ENCODE data around the gene DAB1. TPM values are rescaled to one million over a fixed set of nuclear protein-coding genes. Genes with fewer than 3 reads are reported as not detected.

DAB1 gene
- total RNA-seq, 1 donor from 2014 or later, result 14.0 TPM

DNA sequence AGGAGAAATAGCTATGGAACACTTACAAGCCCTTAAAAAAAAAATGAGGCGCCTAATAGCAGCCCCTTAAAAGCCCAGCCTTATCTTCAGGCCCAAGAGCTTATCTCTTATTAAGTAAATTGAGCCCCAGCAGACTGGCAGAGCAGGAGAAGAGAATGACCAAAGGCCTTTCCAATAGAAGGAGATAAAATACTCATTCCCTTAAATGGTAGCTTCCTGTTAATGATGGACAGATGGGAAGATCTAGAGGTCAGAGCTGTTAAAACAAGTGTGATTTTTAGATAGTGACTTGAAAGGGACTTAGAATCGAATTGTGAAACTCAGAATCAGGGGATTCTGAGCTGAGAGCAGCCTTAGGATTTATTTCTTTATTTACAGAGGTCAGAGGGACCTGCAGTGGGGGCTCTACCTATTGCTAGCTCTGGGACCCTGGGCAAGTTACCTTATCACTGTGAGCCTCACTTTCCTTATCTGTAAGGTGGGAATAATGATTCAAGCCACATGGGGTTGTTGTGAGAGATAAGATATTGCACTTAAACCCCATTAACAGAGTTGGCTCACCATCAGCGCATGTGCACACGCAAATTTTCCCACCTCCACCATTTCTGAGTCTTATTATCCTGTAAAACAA lies 356.8 kb downstream of the DAB1 start:
- Mint-ChIP-seq H3K27me3 (ENCODE audit: low read depth) (no peaks in the 10 kb centered on the region), H3K36me3 (ENCODE audit: low read depth) (no peaks in the 10 kb centered on the region), H3K4me3 (no peak overlapping the region), H3K4me1 (no peaks in the 10 kb centered on the region), H3K9me3 (no peaks in the 10 kb centered on the region), H3K27ac (ENCODE audit: unreplicated experiment) (no peak overlapping the region)
- DNase-seq (ENCODE audit: low read depth, low spot score), result no peak
- TF ChIP-seq, protein P1, sequence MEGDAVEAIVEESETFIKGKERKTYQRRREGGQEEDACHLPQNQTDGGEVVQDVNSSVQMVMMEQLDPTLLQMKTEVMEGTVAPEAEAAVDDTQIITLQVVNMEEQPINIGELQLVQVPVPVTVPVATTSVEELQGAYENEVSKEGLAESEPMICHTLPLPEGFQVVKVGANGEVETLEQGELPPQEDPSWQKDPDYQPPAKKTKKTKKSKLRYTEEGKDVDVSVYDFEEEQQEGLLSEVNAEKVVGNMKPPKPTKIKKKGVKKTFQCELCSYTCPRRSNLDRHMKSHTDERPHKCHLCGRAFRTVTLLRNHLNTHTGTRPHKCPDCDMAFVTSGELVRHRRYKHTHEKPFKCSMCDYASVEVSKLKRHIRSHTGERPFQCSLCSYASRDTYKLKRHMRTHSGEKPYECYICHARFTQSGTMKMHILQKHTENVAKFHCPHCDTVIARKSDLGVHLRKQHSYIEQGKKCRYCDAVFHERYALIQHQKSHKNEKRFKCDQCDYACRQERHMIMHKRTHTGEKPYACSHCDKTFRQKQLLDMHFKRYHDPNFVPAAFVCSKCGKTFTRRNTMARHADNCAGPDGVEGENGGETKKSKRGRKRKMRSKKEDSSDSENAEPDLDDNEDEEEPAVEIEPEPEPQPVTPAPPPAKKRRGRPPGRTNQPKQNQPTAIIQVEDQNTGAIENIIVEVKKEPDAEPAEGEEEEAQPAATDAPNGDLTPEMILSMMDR (conservative IDR thresholded peaks at IDR 0.05), result no peak

DNA sequence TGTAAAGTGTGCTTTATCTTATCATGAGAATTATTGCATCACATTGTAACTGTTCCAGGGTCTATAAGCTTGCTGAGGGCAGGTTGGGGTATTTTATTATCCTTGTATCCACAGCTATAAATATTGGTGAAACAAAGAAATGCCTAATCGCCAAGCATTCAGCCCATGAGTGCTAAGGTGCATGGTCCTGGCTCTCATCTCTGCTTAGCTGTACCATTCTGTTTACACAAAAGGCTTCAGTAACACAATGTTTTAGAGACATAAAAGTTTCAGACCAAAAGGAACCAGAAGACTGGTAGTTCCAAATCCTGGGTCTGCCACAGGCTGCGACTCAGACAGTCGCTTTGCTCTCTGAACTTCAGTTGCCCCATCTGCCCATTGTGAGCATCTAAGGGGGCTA lies 358.4 kb downstream of the DAB1 start:
- Mint-ChIP-seq H3K4me3 (no peak overlapping the region), H3K27me3 (ENCODE audit: low read depth) (no peaks in the 10 kb centered on the region), H3K4me1 (no peaks in the 10 kb centered on the region), H3K36me3 (ENCODE audit: low read depth) (no peaks in the 10 kb centered on the region), H3K27ac (ENCODE audit: unreplicated experiment) (no peak overlapping the region), H3K9me3 (no peaks in the 10 kb centered on the region)
- DNase-seq (ENCODE audit: low read depth, low spot score), result no peak
- TF ChIP-seq, protein P1 (conservative IDR thresholded peaks at IDR 0.05), result no peak

- no peak overlapping the region for H3K4me3 Mint-ChIP-seq
- no peak for DNase-seq (ENCODE audit: low read depth, low spot score)
Observed at GRCh38 chr1:57064379-57065140, 359.3 kb downstream of the DAB1 start.

GRCh38 chr1:57063406-57064125 lies 360.3 kb downstream of the DAB1 start:
- Mint-ChIP-seq H3K4me3 (no peak overlapping the region), H3K4me1 (no peaks in the 10 kb centered on the region), H3K27me3 (ENCODE audit: low read depth) (no peaks in the 10 kb centered on the region), H3K36me3 (ENCODE audit: low read depth) (peaks cover 2% of the 10 kb centered on the region), H3K27ac (ENCODE audit: unreplicated experiment) (no peak overlapping the region), H3K9me3 (no peaks in the 10 kb centered on the region)
- no peak for DNase-seq (ENCODE audit: low read depth, low spot score)
- TF ChIP-seq, protein P1 (conservative IDR thresholded peaks at IDR 0.05), result no peak

More at GRCh38 chr1:57064379-57065140, 359.3 kb downstream of the DAB1 start:
- no peaks in the 10 kb centered on the region for H3K27me3 Mint-ChIP-seq (ENCODE audit: low read depth)
- TF ChIP-seq, protein P1 (conservative IDR thresholded peaks at IDR 0.05), result no peak
- no peaks in the 10 kb centered on the region for H3K36me3 Mint-ChIP-seq (ENCODE audit: low read depth)
- no peaks in the 10 kb centered on the region for H3K9me3 Mint-ChIP-seq
- H3K27ac Mint-ChIP-seq (ENCODE audit: unreplicated experiment), result no peak overlapping the region
- H3K4me1 Mint-ChIP-seq, result no peaks in the 10 kb centered on the region

- no peaks in the 10 kb centered on the region for H3K4me1 Mint-ChIP-seq
- H3K4me3 Mint-ChIP-seq, result no peak overlapping the region
- DNase-seq (ENCODE audit: low read depth, low spot score), result no peak
- TF ChIP-seq, protein P1 (conservative IDR thresholded peaks at IDR 0.05), result no peak
- peaks cover 2% of the 10 kb centered on the region for H3K36me3 Mint-ChIP-seq (ENCODE audit: low read depth)
- H3K9me3 Mint-ChIP-seq, result no peaks in the 10 kb centered on the region
- H3K27me3 Mint-ChIP-seq (ENCODE audit: low read depth), result no peaks in the 10 kb centered on the region
- H3K27ac Mint-ChIP-seq (ENCODE audit: unreplicated experiment), result no peak overlapping the region
Observed at GRCh38 chr1:57061369-57061768, 362.5 kb downstream of the DAB1 start.
